HG03565 (cell line): ENCODE measurements around the gene PTPRM.

Source experiments
- ATAC-seq: cut with Tn5 transposase; IDR thresholded peaks from one replicate; pipeline ENCODE4 v1.9.1; 2021; ENCODE audit warnings: mild to moderate bottlenecking, moderate library complexity; ENCODE audit not compliant: unreplicated experiment

PTPRM gene

DNA sequence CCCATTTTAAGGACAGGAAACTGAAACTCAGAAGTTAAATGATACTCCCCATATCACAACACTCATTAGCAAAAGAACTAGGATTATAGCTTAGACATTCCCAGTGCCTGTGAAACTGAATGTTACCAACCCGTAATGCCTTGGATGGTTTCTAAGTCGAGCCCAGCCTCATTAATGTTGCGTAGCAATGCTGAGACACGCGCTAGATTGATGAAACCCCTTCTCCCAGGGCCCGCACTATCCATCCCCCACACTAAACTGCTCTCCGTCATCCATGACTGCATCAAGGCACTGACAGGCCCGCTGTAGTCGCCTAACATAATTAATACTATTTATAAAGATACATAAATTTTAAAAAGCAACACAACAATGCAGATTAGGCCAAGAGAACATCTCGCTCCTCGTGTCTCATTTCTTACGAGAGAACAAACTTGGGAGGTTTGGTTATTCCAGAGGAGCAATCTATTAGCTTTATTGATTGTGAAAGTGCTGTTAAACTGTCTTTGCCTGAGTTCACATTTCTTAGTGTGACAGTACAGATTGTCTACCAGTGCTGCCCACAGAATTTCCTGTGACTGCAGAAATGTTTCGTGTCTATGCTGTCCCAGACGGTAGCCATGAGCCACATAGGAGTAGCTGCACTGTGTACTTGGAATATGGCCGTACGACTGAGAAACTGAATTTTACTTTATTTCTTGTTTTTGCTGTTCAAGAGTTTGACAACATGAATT is 729.9 kb downstream of the PTPRM start:
- no peak for ATAC-seq

DNA sequence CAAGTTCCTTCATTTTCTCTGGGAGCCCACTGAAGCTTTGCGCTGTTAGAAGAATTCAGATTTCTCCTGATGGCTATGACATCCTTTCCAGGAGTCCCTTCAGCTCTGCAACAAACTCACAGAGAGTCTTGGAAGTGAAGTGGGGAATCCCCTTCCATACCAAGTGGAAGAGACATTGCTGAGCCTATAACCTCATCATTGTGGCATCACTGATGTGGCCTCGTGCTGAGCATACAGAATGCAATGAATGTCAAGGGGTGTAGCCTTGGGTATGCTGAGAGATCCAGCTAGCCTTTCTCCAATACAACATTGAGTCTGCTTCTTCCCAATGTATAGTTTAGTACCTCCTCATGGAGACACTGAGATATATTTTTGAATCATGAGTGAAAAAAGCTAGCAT is 731.1 kb downstream of the PTPRM start:
- ATAC-seq: no peak

DNA sequence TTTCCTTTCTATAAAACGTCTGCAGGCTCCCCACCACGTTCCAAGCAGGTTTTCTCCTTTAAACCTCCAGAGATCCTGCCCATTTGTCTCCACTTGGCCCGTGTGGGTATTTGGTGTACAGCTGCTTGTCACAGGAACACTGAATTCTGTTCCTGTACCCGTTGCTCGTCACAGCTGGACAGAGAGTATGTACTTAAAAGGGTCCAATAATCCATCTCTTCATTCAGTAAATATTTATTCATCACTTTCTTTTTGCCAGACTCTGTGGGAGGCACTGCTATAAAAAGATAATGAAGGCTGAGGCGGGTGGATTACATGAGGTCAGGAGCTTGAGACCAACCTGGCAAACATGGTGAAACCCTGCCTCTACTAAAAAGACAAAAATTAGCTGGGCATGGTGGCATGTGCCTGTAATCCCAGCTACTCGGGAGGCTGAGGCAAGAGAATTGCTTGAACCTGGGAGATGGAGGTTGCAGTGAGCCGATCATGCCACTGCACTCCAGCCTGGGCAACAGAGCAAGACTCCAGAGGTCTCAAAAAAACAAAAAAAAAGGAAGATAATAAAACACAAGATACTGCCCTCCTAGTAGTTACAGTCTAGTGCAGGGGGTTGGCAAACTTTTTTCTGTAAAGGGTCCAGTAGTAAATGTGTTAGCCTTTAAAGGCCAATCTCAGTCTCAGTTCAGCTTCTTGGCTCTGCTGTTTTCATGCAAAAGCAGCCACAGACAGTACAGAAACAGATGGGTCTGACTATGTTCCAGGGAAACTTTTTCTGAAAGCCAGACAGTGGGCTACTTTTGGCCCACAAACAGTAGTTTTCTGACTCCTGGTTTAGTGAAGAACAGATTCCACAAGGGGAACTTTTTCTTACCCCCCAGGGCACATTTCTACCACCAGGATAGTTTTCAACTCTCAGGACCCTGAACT is 732.2 kb downstream of the PTPRM start:
- no peak for ATAC-seq

DNA sequence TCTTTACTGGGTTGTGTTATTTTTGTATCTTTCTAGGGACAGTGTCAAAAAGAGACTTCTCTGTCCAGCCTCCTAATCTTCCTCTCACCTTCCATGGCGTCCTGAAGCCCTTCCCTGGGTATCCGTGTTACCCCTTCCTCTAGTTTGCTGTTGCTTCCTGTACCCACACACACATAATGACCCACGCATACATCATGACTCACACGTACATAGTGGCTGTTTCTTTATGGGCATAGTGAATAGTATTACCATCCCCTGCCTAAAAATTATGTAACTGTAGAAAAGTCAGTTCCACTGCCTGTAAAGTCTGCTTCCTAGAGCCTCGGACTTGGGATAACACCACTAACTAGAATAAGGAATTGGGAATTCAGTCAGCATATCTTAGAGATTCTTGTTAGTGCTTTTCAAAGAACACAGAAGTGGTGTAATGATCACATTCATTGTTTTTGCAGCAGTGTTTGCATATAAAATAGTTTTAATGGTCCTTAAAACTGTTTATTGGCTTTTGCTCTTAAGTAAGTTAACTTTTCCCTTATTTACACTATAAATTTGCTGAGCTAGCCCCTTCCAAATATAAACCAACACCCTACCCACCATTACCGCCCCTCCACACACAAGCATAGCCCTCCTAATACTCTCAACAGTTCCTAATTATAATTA is 733.8 kb downstream of the PTPRM start:
- ATAC-seq: no peak

DNA sequence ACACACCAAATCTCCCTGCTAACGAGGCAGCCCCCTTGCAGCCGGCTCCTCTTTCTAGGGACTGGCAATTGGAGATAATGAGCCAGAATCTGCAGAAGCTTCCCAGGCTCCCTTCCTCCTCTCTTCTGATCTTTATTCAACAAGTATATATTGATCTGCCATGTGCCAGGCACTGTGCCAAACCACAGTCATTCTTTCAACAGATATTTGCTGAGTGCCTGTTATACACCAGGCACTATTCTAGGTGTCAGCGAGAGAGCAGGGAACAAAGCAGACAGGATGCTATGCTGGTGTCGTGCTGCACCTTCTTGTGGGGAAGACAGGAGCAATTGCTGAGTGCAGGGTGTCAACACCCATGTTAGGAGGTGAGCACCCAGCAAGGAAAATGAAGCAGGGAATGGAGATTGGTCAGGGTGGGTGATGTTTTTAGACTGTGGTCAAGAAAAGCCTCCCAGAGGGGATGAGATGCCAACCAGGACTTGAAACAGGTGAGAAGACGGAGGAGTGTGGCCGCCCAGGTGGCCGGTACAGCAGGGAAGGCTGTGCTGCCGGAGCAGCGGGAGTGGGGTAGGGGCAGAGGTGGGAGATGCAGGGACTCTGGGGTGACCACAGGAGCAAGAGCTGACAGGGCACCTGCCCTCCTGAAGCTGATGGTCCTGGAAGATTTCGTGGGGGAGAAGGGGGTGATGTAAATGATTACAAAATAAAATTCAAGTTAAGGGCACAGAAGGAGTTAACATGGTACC is 734.5 kb downstream of the PTPRM start:
- ATAC-seq: no peak

DNA sequence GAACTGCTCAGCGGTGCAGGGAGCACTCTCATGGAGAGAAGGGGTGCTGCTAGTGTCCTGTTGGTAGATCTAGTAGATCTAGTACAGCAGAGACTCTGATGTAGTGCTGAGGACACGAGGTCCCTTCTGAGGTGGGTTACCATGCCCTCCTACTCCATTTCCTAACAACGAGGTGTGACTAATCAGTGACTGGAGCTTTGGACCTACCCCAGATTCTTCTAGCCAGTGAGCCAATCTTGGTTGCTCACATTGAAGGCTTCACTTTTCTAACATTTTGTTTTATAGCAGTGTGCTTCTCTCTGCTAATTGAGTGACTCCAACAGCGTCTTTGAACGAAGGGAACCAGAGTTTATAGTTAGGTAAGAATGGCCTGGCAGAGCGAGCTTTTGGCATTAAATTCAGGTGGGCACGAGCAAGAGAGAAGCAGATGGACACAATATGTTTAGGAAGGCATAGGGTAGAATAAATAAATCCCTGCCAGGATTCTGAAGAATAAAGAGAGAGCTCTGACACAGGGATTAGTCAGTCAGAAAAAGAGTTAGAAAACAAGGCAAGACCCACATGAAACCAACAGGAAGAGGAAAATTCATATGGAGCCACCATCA is 736.1 kb downstream of the PTPRM start:
- ATAC-seq: no peak

DNA sequence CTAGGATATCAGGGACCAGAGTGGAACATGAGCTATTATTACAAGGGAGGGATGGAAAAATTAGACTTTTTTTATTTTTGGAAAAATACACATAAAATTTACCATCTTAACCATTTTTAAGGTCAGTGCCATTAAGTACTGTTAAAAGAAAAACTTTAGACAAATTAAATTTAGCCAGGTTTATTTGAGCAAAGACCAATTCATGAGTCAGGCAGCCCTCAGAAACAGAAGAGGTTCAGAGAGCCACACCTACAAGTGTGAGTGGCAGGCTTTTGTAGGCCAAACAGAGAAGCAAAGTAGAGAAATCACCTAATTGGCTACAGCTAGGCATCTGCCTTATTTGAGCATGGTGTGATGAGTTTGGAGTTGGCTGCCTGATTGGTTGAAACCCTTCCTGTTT is 740.8 kb downstream of the PTPRM start:
- ATAC-seq: no peak

DNA sequence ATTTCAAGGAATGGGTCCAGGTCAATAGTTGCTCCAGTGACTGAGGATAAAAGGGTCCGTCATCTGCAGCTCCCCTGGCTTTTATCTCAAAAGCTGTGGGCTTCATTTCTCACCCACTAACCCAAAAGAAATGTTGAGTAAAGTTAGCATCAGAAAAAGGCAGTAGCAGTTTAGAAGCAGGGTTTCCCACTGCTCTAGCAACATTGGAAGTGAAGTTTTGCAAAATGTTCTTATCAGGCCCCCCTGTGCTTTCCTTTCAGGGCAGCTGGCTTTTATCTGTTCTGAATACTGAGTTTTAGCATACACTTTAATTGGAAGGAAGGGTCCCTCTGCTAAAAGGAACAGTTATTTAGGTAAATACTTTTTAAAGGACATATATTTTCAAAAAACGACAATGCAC is 745.9 kb downstream of the PTPRM start:
- no peak for ATAC-seq

DNA sequence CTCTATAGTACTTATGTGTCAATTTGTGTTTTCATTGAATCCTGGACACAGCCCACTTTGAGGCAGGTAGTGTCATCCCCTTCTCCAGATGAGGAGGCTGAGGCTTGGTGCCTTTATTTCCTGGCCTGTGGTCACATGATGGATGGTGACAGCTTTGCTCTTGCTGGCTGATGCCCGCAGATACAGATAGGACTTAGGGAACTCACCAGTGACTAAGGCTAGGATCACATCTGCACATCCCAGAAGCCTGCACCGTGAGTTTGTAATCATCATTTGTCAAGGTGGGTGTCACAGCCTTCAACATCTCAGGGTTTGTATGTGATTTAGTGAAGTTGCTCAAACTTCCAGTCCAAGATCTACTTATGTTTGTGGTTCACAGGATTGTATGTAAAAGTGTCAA is 747.0 kb downstream of the PTPRM start:
- ATAC-seq: no peak

DNA sequence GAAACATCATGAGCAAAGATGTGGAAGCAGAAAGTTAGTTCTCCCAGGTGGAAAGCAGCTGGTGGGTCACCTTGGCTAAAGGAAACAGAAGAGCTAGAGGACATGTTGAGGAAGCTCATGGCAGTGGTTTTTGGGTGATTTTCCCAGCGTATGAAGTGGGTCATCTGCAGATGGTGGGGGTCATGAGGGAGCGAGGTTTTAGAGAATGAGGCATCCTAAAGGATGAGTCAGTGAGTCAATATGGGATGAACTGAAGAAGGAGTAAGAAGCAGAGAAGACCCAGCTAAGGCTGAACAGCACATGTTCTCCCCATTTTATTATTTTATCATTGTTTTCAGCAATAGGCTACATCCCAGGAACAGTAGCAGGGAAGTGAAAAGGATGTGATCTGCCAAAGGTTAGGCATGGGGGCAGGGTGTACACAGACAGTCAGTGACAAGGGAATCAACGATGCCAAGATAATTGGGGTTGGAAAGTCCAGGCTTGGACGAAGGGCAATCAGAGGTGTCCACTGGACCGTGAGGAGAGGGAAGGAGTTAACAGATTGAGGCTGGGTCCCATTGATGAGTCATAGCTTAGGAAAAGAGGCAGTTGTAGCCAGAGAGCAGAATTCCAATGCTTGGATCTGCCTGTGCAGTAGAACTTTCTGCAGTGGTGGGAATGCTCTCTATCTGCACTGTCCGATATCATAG is 752.8 kb downstream of the PTPRM start:
- no peak for ATAC-seq

DNA sequence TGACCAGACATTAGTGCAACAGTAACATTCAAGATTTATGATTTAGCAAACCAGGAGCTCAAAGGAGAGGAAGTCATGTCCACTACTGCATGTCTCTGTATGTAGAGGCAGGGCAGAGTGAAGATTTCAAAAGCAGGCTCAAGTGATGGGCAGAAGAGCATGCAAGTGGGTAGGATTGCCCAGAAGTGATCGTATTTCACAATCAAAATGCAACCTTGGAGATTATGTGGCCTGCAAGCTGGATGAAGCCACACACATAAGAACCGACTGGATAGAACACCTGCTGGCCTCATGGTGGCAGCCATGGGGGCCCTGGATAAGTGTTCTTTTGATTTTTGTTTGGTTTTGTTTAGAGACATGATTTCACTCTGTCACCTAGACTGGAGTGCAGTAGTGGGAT is 755.4 kb downstream of the PTPRM start:
- ATAC-seq: no peak

DNA sequence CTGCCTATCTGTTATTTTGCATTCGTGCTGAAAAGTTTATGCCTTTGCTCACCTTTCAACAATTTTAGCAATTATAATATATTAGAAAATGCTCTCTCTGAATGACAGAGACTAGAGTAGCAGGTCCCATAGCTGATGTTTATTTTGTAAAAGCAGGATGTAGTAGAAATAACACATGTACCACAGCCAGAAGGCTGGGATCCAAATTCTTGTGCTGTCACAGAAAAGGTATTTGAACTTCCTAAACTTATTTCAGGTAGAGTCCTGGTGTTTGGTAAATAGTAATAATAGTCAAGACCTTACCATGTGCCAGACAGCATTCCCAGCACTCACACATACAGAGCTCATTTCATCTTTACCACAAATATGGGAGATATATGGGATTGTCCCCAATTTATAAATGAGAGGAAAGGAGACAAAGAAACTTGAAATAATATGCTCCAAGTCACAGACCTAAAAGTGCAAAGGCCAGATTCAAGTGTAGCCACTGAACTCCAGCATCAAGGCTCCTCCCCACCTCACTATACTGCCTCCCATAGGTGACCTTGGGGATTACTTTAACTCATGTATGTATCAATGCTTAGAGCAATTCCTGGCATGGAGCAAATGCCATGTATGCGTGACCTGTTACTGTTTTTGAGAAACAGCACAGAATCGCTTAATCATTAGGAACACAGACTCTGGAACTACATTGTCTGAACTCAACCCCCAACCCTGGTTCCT is 757.4 kb downstream of the PTPRM start:
- ATAC-seq: no peak

DNA sequence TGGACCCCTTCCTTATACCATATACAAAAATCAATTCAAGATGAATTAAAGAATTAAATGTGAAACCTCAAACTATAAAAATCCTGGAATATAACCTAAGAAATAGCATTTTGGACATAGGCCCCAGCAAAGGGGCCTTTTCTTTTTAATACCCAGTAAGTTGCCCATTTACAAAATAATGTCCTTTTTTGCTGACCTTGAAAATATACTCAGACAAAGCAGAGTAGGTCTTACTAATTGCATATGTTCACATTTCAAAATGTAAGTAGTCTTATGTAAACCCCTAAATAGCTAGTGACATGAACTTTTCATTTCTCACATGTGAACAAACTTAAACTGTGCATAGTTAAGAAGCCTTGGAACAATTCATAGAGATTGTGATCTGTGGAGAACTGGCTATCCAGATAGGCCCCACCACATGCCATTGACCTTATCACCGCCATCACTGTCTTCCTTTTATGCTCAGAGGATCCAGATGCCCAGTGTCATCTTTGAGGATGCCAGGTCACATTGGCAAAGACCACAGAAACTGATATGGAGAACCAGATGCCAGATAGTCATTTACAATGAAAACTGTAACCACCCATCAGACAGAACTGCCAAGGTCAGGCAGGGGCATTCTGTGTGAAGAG is 759.8 kb downstream of the PTPRM start:
- no peak for ATAC-seq

DNA sequence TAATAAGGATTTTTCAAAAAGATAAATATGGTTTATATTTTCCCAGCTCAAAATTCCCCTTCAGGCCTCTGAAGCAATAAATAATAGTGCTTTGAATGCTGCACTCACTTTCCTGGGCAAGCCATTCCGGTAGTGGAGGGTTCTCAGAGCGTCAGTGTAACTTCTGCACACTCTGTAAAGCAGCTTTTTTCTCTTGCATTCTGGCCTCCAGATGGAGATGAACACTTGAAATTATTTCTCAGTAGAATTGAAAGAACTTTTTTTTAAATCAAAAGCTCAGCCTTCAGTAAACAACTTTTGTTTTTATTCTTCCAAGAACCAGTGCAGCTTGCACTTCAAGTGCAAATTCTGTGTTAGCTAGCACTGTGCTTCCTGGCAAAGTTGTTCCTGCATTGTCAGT is 761.0 kb downstream of the PTPRM start:
- no peak for ATAC-seq

DNA sequence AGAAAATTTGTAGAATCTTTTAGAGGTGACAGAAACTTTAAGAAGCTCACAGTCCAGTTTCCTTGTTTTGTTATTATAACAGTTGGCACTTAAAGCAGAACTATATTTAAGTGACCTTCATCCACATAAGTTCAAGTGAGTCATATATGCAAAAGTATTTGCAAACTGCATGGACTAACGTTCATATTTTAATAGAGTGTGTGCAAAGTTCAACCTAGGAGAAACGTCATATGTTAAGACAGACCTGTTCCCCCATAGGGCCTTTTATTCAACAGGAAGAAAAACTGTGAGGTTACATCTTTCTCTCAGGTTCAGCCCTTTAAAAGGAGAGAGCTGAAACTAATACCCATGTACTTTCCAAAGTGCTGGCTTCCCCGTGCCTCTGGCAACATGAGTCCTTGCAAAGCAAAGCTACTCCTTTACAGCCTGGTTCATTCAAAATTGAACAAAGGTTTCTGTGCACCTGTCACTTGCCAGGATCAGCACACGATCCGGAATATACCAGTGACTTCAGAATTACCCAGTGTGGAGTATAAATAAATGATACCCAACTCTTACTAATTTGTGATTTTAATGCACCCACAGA is 762.2 kb downstream of the PTPRM start:
- no peak for ATAC-seq

DNA sequence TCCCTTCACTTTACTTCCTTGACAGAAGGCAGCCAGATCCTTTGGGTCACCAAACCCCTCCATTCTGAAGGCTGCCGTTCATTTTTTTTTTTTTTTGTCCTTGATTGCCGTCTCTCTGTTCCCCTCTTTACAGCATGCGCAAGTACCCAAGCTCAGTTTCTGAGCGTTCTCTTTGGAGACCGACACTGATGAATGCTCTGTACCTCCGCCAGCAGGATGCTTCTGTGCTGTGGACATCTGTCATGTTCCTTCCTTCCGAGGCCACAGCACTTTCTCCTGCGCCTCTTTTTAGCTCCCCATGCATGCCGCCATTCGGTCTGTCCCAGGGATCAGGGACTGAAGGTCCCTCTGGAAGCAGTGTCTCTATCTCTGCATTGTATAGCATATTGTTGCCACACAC is 763.5 kb downstream of the PTPRM start:
- ATAC-seq: no peak

DNA sequence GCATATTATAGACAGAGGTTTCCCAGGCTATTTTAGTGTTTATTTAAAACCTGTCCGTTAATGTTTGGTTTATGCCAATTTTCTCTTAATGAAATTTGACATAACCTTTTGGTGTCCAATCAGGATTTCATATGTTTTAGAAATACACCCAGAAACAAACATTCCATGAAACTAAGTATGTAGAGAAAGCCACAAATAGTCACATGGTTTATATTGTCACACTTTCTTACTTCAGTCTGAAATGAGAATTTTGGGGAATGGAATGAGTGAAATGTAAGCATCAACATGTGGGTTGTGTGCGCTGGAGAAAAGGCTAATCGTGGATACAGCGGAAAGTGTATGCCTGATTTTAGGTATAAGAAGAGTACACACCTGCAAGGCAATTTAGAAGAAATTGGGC is 765.2 kb downstream of the PTPRM start:
- ATAC-seq: no peak

DNA sequence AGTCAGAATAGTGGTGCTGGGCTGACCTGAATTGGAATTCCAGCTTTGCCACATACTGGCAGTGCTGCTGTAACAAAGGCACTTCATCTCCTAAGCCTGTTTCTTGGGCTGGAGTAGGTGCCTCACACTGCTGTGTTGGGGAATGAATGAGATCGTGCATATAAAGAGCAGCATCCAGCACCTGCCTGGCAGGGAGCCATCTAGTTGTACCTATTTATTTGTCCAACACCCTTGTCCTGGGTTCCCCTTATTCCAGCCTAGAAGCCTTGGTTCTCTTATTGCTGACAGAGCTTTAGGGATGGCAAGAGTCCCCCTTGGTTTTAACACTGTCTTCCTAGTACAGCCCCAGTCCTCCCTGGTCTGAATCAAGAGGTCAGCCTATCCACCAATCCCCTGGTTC is 766.8 kb downstream of the PTPRM start:
- no peak for ATAC-seq

DNA sequence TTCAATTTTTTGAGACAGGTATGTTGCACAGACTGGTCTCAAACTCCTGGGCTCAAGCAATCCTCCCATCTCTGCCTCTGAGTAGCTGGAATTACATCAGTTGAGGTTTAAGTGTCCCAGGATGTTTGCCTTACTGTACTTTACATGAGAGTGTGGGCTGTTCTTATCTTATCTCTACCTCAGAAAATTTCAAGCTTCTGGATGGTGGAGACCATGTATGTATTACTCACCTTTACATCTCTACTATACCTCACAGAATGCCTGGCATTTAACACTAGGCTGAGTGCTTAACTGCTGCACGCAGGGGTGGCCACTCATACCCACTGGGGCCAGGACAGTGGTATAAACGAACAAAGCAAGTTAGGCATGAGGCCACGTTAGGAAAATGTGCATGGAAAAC is 770.1 kb downstream of the PTPRM start:
- ATAC-seq: no peak
